ENCODE data around the gene MIX23.

DNA sequence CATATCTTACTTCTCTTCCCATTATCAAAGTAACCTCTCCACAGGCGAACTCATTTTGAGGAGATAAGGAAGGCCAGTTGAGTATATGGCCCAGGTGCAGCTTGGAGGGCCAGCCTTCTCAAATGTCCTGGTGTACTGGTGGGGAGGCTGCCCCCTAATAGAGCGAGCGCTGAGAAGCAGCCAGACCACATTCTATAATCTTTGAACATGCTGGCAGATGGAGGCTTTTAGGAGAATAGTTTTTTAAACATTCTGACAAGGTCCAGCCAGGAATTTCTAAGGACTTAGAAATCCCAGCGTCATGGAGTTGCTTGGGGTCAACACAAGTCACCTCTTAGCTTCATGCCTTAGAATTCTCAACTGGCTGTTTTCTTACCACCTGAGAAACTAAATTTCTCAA, 27.1 kb upstream of the MIX23 start:
- TF ChIP-seq CTCF (IDR thresholded peaks at IDR 0.05): no peak
- no peak for TF ChIP-seq POLR2AphosphoS5 (IDR thresholded peaks at IDR 0.05)
